SK-N-SH (cell line): Measurements from ENCODE around the gene TRDN. TPM values are rescaled to one million over a fixed set of nuclear protein-coding genes. Genes with fewer than 3 reads are reported as not detected.
"Not testable (repeated sequence)": the region's sequence is repeated elsewhere in the genome, so short reads cannot be mapped to it uniquely, and the experiment has no call there.

Experiments used
- CTCF ChIA-PET: fragments of 300-600, 350-600 bp; formaldehyde crosslinking; extraction: SDS; loops from one replicate; lab custom pipeline; 2021; lab: Yijun Ruan, JAX
- POLR2A ChIA-PET: fragments of 350-600 bp; sonication (Branson Sonifier 250); formaldehyde crosslinking; extraction: SDS; loops from one replicate; lab custom pipeline; 2020; ENCODE audit warnings: antibody characterized with exemption, inconsistent platforms; lab: Yijun Ruan, JAX
- DNase-seq: peaks from one replicate; pipeline ENCODE4 v3.0.0; 2012
- H2AFZ ChIP-seq: fragments of 200-600 bp; sonication (generic); 2 replicates; pipeline ENCODE4 v1.8.1; 2016; ENCODE audit warnings: antibody characterized with exemption, mild to moderate bottlenecking, low read depth
- H3F3A ChIP-seq: fragments of 200-600 bp; sonication (generic); replicated peaks from 2 replicates; pipeline ENCODE3; 2016; ENCODE audit warnings: antibody characterized with exemption, mild to moderate bottlenecking; ENCODE audit not compliant: insufficient read depth
- H3K27ac ChIP-seq, 2 experiments: fragments of 200-500 bp in 1 of 2; fragments of 200-600 bp in 1 of 2; sonication (Bioruptor generic) in 1 of 2; sonication (generic), shearing (Covaris generic) in 1 of 2; 2 replicates each; pipeline versions ENCODE4 v1.5.1 to v1.6.1; 2014 to 2016; ENCODE audit warnings: low read depth in 2 of 2, inconsistent platforms in 1 of 2, low read length in 1 of 2, mild to moderate bottlenecking in 1 of 2, mixed read lengths in 1 of 2
- H3K27me3 ChIP-seq: fragments of 200-600 bp; sonication (generic), shearing (Covaris generic); 2 replicates; pipeline ENCODE4 v1.6.1; 2016; ENCODE audit warnings: mixed run types; ENCODE audit not compliant: insufficient read depth
- H3K36me3 ChIP-seq, 2 experiments: fragments of 200-500 bp in 1 of 2; fragments of 200-600 bp in 1 of 2; sonication (Bioruptor generic) in 1 of 2; sonication (generic) in 1 of 2; replicated peaks in 1 of 2; 2 replicates each; pipeline versions ENCODE3 to v1.5.1; 2014 to 2016; ENCODE audit warnings: low read length in 1 of 2, mild to moderate bottlenecking in 1 of 2; ENCODE audit not compliant: insufficient read depth in 2 of 2, control insufficient read depth in 1 of 2
- H3K4me1 ChIP-seq, 2 experiments: fragments of 200-500 bp in 1 of 2; fragments of 200-600 bp in 1 of 2; sonication (Bioruptor generic) in 1 of 2; sonication (generic), shearing (Covaris generic) in 1 of 2; 2 replicates each; pipeline versions ENCODE4 v1.5.1 to v1.6.1; 2014 to 2016; ENCODE audit warnings: low read depth in 1 of 2, low read length in 1 of 2, mixed run types in 1 of 2; ENCODE audit not compliant: insufficient read depth in 2 of 2, control insufficient read depth in 1 of 2
- H3K4me2 ChIP-seq: fragments of 200-600 bp; sonication (generic), shearing (Covaris generic); 2 replicates; pipeline ENCODE4 v1.6.1; 2017; ENCODE audit warnings: mixed run types
- H3K4me3 ChIP-seq, 2 experiments: fragments of 200-500 bp in 1 of 2; fragments of 200-600 bp in 1 of 2; sonication (Bioruptor generic) in 1 of 2; sonication (generic), shearing (Covaris generic) in 1 of 2; 2 replicates each; pipeline versions ENCODE4 v1.5.1 to v1.8.1; 2014 to 2016; ENCODE audit warnings: low read depth in 2 of 2, inconsistent platforms in 1 of 2, low read length in 1 of 2, mild to moderate bottlenecking in 1 of 2, mixed read lengths in 1 of 2, moderate library complexity in 1 of 2
- H3K79me2 ChIP-seq: fragments of 200-600 bp; sonication (generic); 2 replicates; pipeline ENCODE4 v1.8.1; 2017; ENCODE audit warnings: mild to moderate bottlenecking; ENCODE audit not compliant: insufficient read depth
- H3K9ac ChIP-seq: fragments of 200-600 bp; sonication (generic); 2 replicates; pipeline ENCODE4 v1.6.1; 2017; ENCODE audit warnings: mixed run types
- H3K9me2 ChIP-seq: fragments of 200-600 bp; sonication (generic); 2 replicates; pipeline ENCODE4 v1.6.1; 2017; ENCODE audit warnings: mixed run types
- H3K9me3 ChIP-seq: fragments of 200-600 bp; sonication (generic); 2 replicates; pipeline ENCODE4 v1.6.1; 2017; ENCODE audit warnings: mixed run types, mild to moderate bottlenecking, moderate library complexity
- H4K20me1 ChIP-seq: fragments of 200-600 bp; sonication (generic); 2 replicates; pipeline ENCODE4 v1.6.1; 2017; ENCODE audit warnings: mild to moderate bottlenecking, mixed run types; ENCODE audit not compliant: insufficient read depth
- CHD2 ChIP-seq: fragments of 150-350 bp; IDR thresholded peaks from 2 replicates; pipeline ENCODE4 v1.6.1; 2018; ENCODE audit warnings: low read length; ENCODE audit not compliant: partially characterized antibody
- ELF1 ChIP-seq: IDR thresholded peaks from 2 replicates; pipeline ENCODE4 v1.4.0; 2012
- EP300 ChIP-seq, 2 experiments: IDR thresholded peaks; 2 replicates each; pipeline versions ENCODE4 v1.4.0 to v1.6.1; 2012; ENCODE audit warnings: borderline replicate concordance in 1 of 2, low read depth in 1 of 2, low read length in 1 of 2
- EZH2phosphoT487 ChIP-seq: fragments of 200-600 bp; sonication (generic); IDR thresholded peaks from 2 replicates; pipeline ENCODE4 v1.6.1; 2017; ENCODE audit warnings: low read depth, mixed run types, mild to moderate bottlenecking, antibody characterized with exemption, moderate library complexity, borderline replicate concordance
- FOXJ3 ChIP-seq: sonication (generic); formaldehyde crosslinking; IDR thresholded peaks from 2 replicates; pipeline ENCODE4 v1.5.1; 2020; ENCODE audit warnings: mild to moderate bottlenecking, missing genetic modification reagents
- GATA2 ChIP-seq: sonication (generic); formaldehyde crosslinking; IDR thresholded peaks from 2 replicates; pipeline ENCODE4 v1.5.0; 2020; ENCODE audit warnings: mild to moderate bottlenecking, missing genetic modification reagents
- JUND ChIP-seq: IDR thresholded peaks from 2 replicates; pipeline ENCODE4 v1.4.0; 2012
- MEF2A ChIP-seq: IDR thresholded peaks from 2 replicates; pipeline ENCODE4 v1.4.0; 2012; ENCODE audit warnings: low read depth, borderline replicate concordance
- NFIC ChIP-seq: IDR thresholded peaks from 2 replicates; pipeline ENCODE4 v1.4.0; 2012; ENCODE audit warnings: borderline replicate concordance
- NRF1 ChIP-seq: IDR thresholded peaks from 2 replicates; pipeline ENCODE4 v1.6.1; 2012; ENCODE audit warnings: low read depth, mild to moderate bottlenecking, low read length
- RAD21 ChIP-seq: IDR thresholded peaks from 2 replicates; pipeline ENCODE4 v1.6.1; 2012; ENCODE audit warnings: mild to moderate bottlenecking, low read length
- RFX5 ChIP-seq: IDR thresholded peaks from 2 replicates; pipeline ENCODE4 v1.6.1; 2012; ENCODE audit warnings: mild to moderate bottlenecking, improper control_type of control experiment, low read length
- SIN3A ChIP-seq: IDR thresholded peaks from 2 replicates; pipeline ENCODE4 v1.6.1; 2012; ENCODE audit warnings: low read depth, mild to moderate bottlenecking, low read length, moderate library complexity, borderline replicate concordance
- TAF1 ChIP-seq: IDR thresholded peaks from 2 replicates; pipeline ENCODE4 v1.6.1; 2012; ENCODE audit warnings: low read depth, mild to moderate bottlenecking, low read length, moderate library complexity, borderline replicate concordance
- TCF12 ChIP-seq: IDR thresholded peaks from 2 replicates; pipeline ENCODE4 v1.4.0; 2012
- YY1 ChIP-seq: IDR thresholded peaks from 2 replicates; pipeline ENCODE4 v1.4.0; 2012; ENCODE audit warnings: low read depth, mild to moderate bottlenecking
- WGBS: methylation state at CpG from one replicate; pipeline ENCODE4 v1.1.6; 2017; ENCODE audit warnings: low lambda C conversion rate; 5-methylcytosine and 5-hydroxymethylcytosine counted together
- polyA plus RNA-seq, 3 experiments: library from polyadenylated mRNA; depleted of rRNA; stranded (reverse); fragments of >200 nt; gene quantifications; 2 replicates each; pipeline ENCODE4 v1.2.3, GENCODE V29; 2012
- TF ChIP-seq, protein P1 (sequence below): IDR thresholded peaks from 2 replicates; pipeline ENCODE4 v1.4.0; 2012; ENCODE audit warnings: low read depth, borderline replicate concordance

TRDN gene
- polyA plus RNA-seq, 1 of the 3 experiments (the other 2 are of a cell fraction): not detected

DNA sequence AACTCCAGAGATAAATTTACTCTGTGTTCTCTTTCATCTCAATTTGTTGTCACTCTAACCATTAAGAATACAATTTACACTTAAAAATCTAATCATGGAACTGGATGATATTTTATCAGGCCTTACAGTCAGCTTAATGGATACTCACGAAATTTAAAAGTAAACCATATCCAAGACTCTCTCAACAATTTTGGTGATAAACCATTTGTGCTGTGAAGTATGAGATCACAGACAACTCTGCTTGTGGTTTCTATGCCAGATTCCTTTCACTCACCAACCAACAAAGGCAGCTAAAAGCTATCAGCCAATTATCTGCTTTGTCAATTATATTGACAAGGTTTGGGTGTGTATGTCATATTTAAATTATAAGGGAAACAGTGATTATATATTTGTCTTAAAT is 155.8 kb downstream of the TRDN start:
- CTCF ChIA-PET: no interaction called here
- no peak for DNase-seq
- Histone ChIP-seq H3K9me3 (no peaks in the 10 kb centered on the region), H3K4me1 (no peaks in the 10 kb centered on the region; a peak in 1 of 4 replicates), H3K4me2 (no peak overlapping the region), H3K9ac (no peak overlapping the region), H3K9me2 (no peaks in the 10 kb centered on the region), H2AFZ (no peak overlapping the region), H4K20me1 (no peaks in the 10 kb centered on the region), H3F3A (no peaks in the 10 kb centered on the region), H3K27me3 (no peaks in the 10 kb centered on the region), H3K36me3 (no peaks in the 10 kb centered on the region), H3K27ac (no peak overlapping the region), H3K79me2 (no peaks in the 10 kb centered on the region), H3K4me3 (no peak overlapping the region)
- WGBS: 0% methylated on average over 1 of the region's 1 CpG
- POLR2A ChIA-PET: no interaction called here
- no peak for TF ChIP-seq MEF2A

DNA sequence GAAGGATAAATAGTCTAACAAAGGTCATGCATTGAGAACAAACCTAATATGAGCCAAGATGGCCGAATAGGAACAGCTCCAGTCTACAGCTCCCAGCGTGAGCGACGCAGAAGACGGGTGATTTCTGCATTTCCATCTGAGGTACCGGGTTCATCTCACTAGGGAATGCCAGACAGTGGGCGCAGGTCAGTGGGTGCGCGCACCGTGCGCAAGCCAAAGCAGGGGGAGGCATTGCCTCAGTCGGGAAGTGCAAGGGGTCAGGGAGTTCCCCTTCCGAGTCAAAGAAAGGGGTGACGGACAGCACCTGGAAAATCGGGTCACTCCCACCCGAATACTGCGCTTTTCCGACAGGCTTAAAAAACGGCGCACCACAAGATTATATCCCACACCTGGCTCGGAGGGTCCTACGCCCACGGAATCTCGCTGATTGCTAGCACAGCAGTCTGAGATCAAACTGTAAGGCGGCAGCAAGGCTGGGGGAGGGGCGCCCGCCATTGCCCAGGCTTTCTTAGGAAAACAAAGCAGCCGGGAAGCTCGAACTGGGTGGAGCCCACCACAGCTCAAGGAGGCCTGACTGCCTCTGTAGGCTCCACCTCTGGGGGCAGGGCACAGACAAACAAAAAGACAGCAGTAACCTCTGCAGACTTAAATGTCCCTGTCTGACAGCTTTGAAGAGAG is 164.6 kb downstream of the TRDN start:
- POLR2A ChIA-PET, H2AFZ ChIP-seq: not testable (repeated sequence)
- 26% methylated on average over 11 of the region's 29 CpGs for WGBS

DNA sequence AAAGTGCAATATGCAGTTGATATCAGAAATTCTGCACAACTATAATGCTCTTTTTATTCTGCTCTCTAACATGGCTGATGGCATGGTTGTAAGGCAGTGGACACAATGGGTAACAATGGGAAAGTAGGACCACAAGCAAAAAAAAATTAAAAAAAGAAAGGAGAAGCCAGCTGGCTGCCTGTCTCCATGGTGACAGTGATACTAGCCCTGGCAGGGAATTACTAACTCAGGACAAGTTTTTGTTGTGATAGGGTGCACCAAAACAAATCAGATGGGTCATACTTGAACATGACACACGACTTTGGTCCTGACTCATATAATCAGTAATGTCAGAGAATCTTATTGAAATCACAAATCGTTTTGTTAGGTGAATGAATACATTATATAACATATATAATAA is 169.4 kb downstream of the TRDN start:
- H3F3A ChIP-seq: no peaks in the 10 kb centered on the region
- H3K9me2 ChIP-seq: no peaks in the 10 kb centered on the region
- no peak overlapping the region for H3K27ac ChIP-seq
- H4K20me1 ChIP-seq: no peaks in the 10 kb centered on the region
- H3K27me3 ChIP-seq: no peaks in the 10 kb centered on the region
- ChIA-PET POLR2A (no interaction called here), CTCF (interaction anchor here (0.6 kb wide), 1 partner anchor 1032 kb away, joined by 3 read pairs; no protein-coding TSS in a partner anchor)
- H3K4me3 ChIP-seq: no peak overlapping the region
- H3K9me3 ChIP-seq: no peaks in the 10 kb centered on the region
- no peaks in the 10 kb centered on the region for H3K79me2 ChIP-seq
- H3K4me1 ChIP-seq: no peaks in the 10 kb centered on the region
- WGBS: 0% methylated on average over 2 of the region's 2 CpGs
- no peak overlapping the region for H3K4me2 ChIP-seq
- no peak for TF ChIP-seq ELF1
- TF ChIP-seq FOXJ3 (CRISPR knock-in tag): no peak
- no peak for TF ChIP-seq NFIC
- no peak for TF ChIP-seq SIN3A
- no peak overlapping the region for H3K9ac ChIP-seq
- no peak overlapping the region for H2AFZ ChIP-seq
- no peak for DNase-seq
- no peaks in the 10 kb centered on the region for H3K36me3 ChIP-seq

More for the DNA sequence above, 164.6 kb downstream of the TRDN start:
- H3K9me3 ChIP-seq, H3K9me2 ChIP-seq, H3K36me3 ChIP-seq, CTCF ChIA-PET, H4K20me1 ChIP-seq, H3K9ac ChIP-seq, H3K27ac ChIP-seq, H3K4me2 ChIP-seq, DNase-seq, H3K27me3 ChIP-seq, H3K4me3 ChIP-seq, H3F3A ChIP-seq, H3K4me1 ChIP-seq, H3K79me2 ChIP-seq: not testable (repeated sequence)

DNA sequence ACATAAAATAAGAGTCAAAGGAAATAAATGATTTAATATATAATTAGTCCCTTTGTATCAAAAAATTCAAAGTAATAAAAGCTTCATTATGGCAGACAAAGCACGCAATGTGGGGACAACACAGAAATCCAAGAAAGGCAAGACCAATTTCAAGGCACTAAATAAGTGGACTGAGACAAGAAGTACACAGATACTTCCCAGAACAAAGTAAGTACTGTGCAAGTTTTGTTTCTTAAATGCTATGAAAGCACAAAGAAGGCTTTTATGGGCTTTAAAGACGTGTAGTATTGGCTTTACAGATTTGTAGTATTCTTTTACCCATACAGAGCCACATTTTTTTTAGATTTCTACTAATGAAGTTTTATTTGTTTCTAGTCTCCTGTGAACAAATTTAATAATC is 174.6 kb downstream of the TRDN start:
- H3K9ac ChIP-seq: no peak overlapping the region
- no peak overlapping the region for H3K4me2 ChIP-seq
- no peak overlapping the region for H3K27ac ChIP-seq
- no peaks in the 10 kb centered on the region for H4K20me1 ChIP-seq
- H3K36me3 ChIP-seq: no peaks in the 10 kb centered on the region
- H3K27me3 ChIP-seq: no peaks in the 10 kb centered on the region
- no peaks in the 10 kb centered on the region for H3F3A ChIP-seq
- no peak overlapping the region for H2AFZ ChIP-seq
- H3K9me3 ChIP-seq: no peaks in the 10 kb centered on the region
- DNase-seq: no peak
- no peaks in the 10 kb centered on the region for H3K79me2 ChIP-seq
- H3K9me2 ChIP-seq: no peaks in the 10 kb centered on the region
- 1% methylated on average over 2 of the region's 2 CpGs for WGBS
- no peak overlapping the region for H3K4me3 ChIP-seq
- TF ChIP-seq EZH2phosphoT487 (no peak), EP300 (IDR thresholded peaks at IDR 0.05; ENCODE audit: borderline replicate concordance in 1 of 2, low read depth in 1 of 2, low read length in 1 of 2) (no peak), ELF1 (no peak), YY1 (no peak), FOXJ3 (CRISPR knock-in tag) (no peak), GATA2 (CRISPR knock-in tag) (no peak), JUND (no peak), CHD2 (no peak), RFX5 (no peak), TCF12 (no peak), RAD21 (no peak), TAF1 (no peak), NRF1 (no peak)
- TF ChIP-seq, protein P1, sequence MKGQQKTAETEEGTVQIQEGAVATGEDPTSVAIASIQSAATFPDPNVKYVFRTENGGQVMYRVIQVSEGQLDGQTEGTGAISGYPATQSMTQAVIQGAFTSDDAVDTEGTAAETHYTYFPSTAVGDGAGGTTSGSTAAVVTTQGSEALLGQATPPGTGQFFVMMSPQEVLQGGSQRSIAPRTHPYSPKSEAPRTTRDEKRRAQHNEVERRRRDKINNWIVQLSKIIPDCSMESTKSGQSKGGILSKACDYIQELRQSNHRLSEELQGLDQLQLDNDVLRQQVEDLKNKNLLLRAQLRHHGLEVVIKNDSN: no peak
- POLR2A ChIA-PET: no interaction called here
- H3K4me1 ChIP-seq: no peaks in the 10 kb centered on the region
- CTCF ChIA-PET: interaction anchor here (1.0 kb wide), 1 partner anchor 19 kb away, joined by 4 read pairs; no protein-coding TSS in a partner anchor
